Endothelial cell of umbilical vein (primary cell): ENCODE data around the gene AKAP6.

ENCODE experiments used
- CTCF ChIP-seq, 2 donors: IDR thresholded peaks; 1 replicate in 1 of 2; 2 replicates in 1 of 2; pipeline ENCODE4 v1.5.1; 2011; ENCODE audit warnings: low read length in 2 of 2, mild to moderate bottlenecking in 2 of 2, moderate library complexity in 2 of 2, control low read depth in 1 of 2, inconsistent platforms in 1 of 2, low read depth in 1 of 2; ENCODE audit not compliant: insufficient read depth in 1 of 2; ENCODE audit errors: extremely low read depth in 1 of 2
- EZH2 ChIP-seq: IDR thresholded peaks from 2 replicates; pipeline ENCODE4 v1.6.1; 2012; ENCODE audit warnings: borderline replicate concordance, low read depth, mild to moderate bottlenecking, moderate library complexity, low read length, inconsistent platforms; ENCODE audit not compliant: severe bottlenecking
- FOS ChIP-seq: IDR thresholded peaks from 2 replicates; pipeline ENCODE4 v1.6.1; 2011; ENCODE audit warnings: mild to moderate bottlenecking, low read length, moderate library complexity, borderline replicate concordance; ENCODE audit not compliant: insufficient read depth
- MAX ChIP-seq: IDR thresholded peaks from 2 replicates; pipeline ENCODE4 v1.6.1; 2011; ENCODE audit not compliant: insufficient read depth, insufficient read length
- POLR2AphosphoS5 ChIP-seq: IDR thresholded peaks from 2 replicates; pipeline ENCODE4 v1.6.1; 2012; ENCODE audit warnings: low read depth, mild to moderate bottlenecking, control low read depth, low read length, moderate library complexity; ENCODE audit not compliant: insufficient read depth

GRCh38 chr14:32827514-32827913 lies 498.4 kb downstream of the AKAP6 start:
- TF ChIP-seq EZH2 (no peak), CTCF (IDR thresholded peaks at IDR 0.05; ENCODE audit: extremely low read depth in 1 of 2, insufficient read depth in 1 of 2, low read depth in 1 of 2, low read length in 2 of 2) (no peak), MAX (no peak), POLR2AphosphoS5 (no peak), FOS (no peak)
